Parathyroid adenoma (tissue), 2 donors: ENCODE measurements around the gene PAFAH1B2.

Experiments used
- H2AFZ ChIP-seq: fragments of 300-600 bp; sonication (generic); one replicate; pipeline ENCODE4 v1.7.0; 2017; ENCODE audit warnings: antibody characterized with exemption, mild to moderate bottlenecking
- H3K27ac ChIP-seq: fragments of 300-600 bp; sonication (generic); one replicate; pipeline ENCODE4 v1.7.0; 2017
- H3K27me3 ChIP-seq: fragments of 300-600 bp; sonication (generic); one replicate; pipeline ENCODE4 v1.7.0; 2017; ENCODE audit warnings: low read length; ENCODE audit not compliant: control insufficient read depth, insufficient read depth
- H3K36me3 ChIP-seq: fragments of 300-600 bp; sonication (generic); one replicate; pipeline ENCODE4 v1.7.0; 2017; ENCODE audit warnings: low read length; ENCODE audit not compliant: control insufficient read depth, insufficient read depth
- H3K4me1 ChIP-seq: fragments of 300-600 bp; sonication (generic); one replicate; pipeline ENCODE4 v1.7.0; 2017; ENCODE audit warnings: control low read depth
- H3K4me2 ChIP-seq: fragments of 300-600 bp; sonication (generic); one replicate; pipeline ENCODE4 v1.7.0; 2017; ENCODE audit warnings: low read length
- H3K4me3 ChIP-seq: fragments of 300-600 bp; sonication (generic); one replicate; pipeline ENCODE4 v1.7.0; 2017; ENCODE audit warnings: low read depth, low read length
- H3K79me2 ChIP-seq: fragments of 300-600 bp; sonication (generic); one replicate; pipeline ENCODE4 v1.7.0; 2017; ENCODE audit warnings: control low read depth
- H3K9ac ChIP-seq: fragments of 300-600 bp; sonication (generic); one replicate; pipeline ENCODE4 v1.7.0; 2017; ENCODE audit warnings: mild to moderate bottlenecking
- H3K9me3 ChIP-seq: fragments of 300-600 bp; sonication (generic); one replicate; pipeline ENCODE4 v1.7.0; 2017; ENCODE audit warnings: low read length; ENCODE audit not compliant: control insufficient read depth
- CTCF ChIP-seq: fragments of 300-600 bp; sonication (generic); IDR thresholded peaks from one replicate; pipeline ENCODE4 v1.7.0; 2017; ENCODE audit warnings: antibody characterized with exemption, mild to moderate bottlenecking
- donor health status: primary hyperparathyroidism.

PAFAH1B2 gene

GRCh38 chr11:117192401-117192875 is 48.4 kb downstream of the PAFAH1B2 start:
- Histone ChIP-seq H3K36me3 (no peaks in the 10 kb centered on the region), H3K4me1 (no peaks in the 10 kb centered on the region), H3K9ac (no peak overlapping the region), H3K4me2 (no peak overlapping the region), H2AFZ (no peak overlapping the region), H3K27ac (no peak overlapping the region), H3K79me2 (no peaks in the 10 kb centered on the region), H3K27me3 (no peaks in the 10 kb centered on the region), H3K4me3 (no peak overlapping the region), H3K9me3 (no peaks in the 10 kb centered on the region)
- TF ChIP-seq CTCF, result no peak

GRCh38 chr11:117193130-117194020 is 49.3 kb downstream of the PAFAH1B2 start:
- Histone ChIP-seq H3K4me2 (no peak overlapping the region), H3K9ac (no peak overlapping the region), H3K36me3 (no peaks in the 10 kb centered on the region), H3K27ac (no peak overlapping the region), H3K4me1 (no peaks in the 10 kb centered on the region), H2AFZ (no peak overlapping the region), H3K4me3 (no peak overlapping the region), H3K9me3 (no peaks in the 10 kb centered on the region), H3K79me2 (no peaks in the 10 kb centered on the region), H3K27me3 (no peaks in the 10 kb centered on the region)
- TF ChIP-seq CTCF, result no peak

DNA sequence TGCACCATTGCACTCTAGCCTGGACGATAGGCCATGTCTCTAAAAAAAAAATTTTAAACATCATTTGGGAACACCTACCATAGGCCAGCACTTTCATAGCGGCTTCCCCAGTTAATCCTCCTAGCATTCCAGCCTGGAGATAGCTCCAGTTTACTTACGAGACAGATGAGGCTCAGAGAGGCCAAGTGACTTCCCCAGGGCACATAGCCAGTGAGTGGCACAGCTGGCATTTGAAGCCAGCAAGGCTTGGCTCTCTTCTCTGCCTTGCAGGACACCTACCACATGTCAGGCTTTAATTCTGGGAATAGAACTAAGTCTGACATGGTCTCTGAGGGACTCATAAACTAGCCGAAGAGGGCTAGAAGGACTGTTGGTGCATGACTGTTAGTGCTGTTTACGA is 50.2 kb downstream of the PAFAH1B2 start:
- Histone ChIP-seq H2AFZ (no peak overlapping the region), H3K4me2 (no peak overlapping the region), H3K27ac (no peak overlapping the region), H3K4me1 (no peaks in the 10 kb centered on the region), H3K9ac (no peak overlapping the region), H3K79me2 (no peaks in the 10 kb centered on the region), H3K36me3 (no peaks in the 10 kb centered on the region), H3K4me3 (no peak overlapping the region), H3K9me3 (no peaks in the 10 kb centered on the region), H3K27me3 (no peaks in the 10 kb centered on the region)
- no peak for TF ChIP-seq CTCF

GRCh38 chr11:117195258-117195657 is 51.2 kb downstream of the PAFAH1B2 start:
- Histone ChIP-seq H3K4me2 (no peak overlapping the region), H3K27me3 (no peaks in the 10 kb centered on the region), H3K4me1 (no peaks in the 10 kb centered on the region), H3K27ac (no peak overlapping the region), H3K36me3 (no peaks in the 10 kb centered on the region), H3K9me3 (no peaks in the 10 kb centered on the region), H3K9ac (no peak overlapping the region), H3K79me2 (no peaks in the 10 kb centered on the region), H2AFZ (no peak overlapping the region), H3K4me3 (no peak overlapping the region)
- no peak for TF ChIP-seq CTCF

DNA sequence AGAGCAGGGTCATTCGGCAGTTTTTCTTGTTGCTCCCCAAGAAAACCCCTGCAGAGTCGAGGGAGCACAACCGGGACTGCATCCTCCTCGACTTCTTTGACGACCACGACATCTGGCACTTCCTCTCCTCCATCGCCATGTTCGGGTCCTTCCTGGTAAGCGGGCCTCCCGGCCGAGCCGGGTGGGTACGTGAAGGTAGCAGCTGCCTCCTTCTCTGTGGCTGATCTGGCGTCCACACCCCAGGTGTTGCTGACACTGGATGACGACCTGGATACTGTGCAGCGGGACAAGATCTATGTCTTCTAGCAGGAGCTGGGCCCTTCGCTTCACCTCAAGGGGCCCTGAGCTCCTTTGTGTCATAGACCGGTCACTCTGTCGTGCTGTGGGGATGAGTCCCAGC is 51.7 kb downstream of the PAFAH1B2 start:
- H3K79me2 ChIP-seq, result no peaks in the 10 kb centered on the region
- H3K9ac ChIP-seq, result no peak overlapping the region
- H3K27me3 ChIP-seq, result no peaks in the 10 kb centered on the region
- H3K4me3 ChIP-seq, result no peak overlapping the region
- no peak overlapping the region for H2AFZ ChIP-seq
- H3K36me3 ChIP-seq, result no peaks in the 10 kb centered on the region
- H3K4me1 ChIP-seq, result no peaks in the 10 kb centered on the region
- H3K4me2 ChIP-seq, result no peak overlapping the region
- no peak overlapping the region for H3K27ac ChIP-seq
- no peaks in the 10 kb centered on the region for H3K9me3 ChIP-seq
- TF ChIP-seq CTCF, result no peak
